ENCODE results near the gene MRPL14. TPM values are rescaled to one million over a fixed set of nuclear protein-coding genes. Genes with fewer than 3 reads are reported as not detected.

Gene MRPL14
- total and polyA plus RNA-seq, 9 of the 15 experiments (the other 6 are each of a cell fraction or from before 2014, with no cell fraction given), result 126 to 424 (median 165) TPM

DNA sequence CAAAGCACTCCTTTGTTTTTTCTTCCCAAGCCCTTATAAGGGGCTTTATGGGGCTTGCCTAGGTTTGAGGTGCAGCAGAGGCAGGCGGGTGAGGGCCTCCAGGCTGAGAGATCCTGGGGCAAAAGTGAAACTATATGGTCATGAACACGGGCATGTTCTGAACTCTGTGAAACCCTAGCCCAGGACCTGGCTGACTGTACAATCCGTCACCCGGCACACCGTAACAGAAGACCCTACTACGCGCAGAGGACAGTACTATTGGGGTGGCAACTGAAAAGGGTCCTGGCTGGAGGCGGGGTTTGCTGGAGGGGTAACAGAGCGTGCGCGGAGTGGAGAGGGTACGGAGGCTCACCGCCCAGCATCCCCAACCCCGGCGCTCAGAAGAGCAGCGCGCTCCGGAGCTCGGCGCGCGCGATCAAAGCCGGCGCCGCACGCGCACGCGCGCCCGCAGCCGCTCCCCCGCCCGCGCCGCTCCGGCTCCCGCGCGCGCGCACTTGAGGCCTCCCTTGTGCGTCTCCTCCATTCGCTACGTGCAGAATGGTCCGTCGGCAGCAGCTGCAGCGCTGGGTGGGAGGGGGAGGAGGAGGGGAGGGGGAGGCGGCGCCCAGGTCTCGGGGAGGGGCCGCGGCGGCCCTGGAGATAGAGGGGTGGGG is 54.2 kb downstream of the MRPL14 start:
- peaks cover 53 to 68% of the 10 kb centered on the region in 2 experiments for H3K4me1 ChIP-seq (replicated peaks in 1 of 2; ENCODE audit: control insufficient read depth in 2 of 2, insufficient read depth in 2 of 2, low read length in 2 of 2)
- H4K20me1 ChIP-seq (replicated peaks; ENCODE audit: control insufficient read depth, insufficient read depth, low read length), result no peaks in the 10 kb centered on the region
- ChIA-PET POLR2A (interaction anchor here (0.7 to 4.0 kb wide), 14 partner anchors 8 to 443 kb away, joined by 3 to 26 read pairs (median 4); partner anchors contain the start of gene VEGFA), CTCF (ENCODE audit: low intra/inter-chr PET ratio) (interaction anchor here (0.6 to 2.9 kb wide), 2 partner anchors 164 to 304 kb away, joined by 3 to 23 read pairs; partner anchors contain the start of gene VEGFA)
- peak overlapping the region; percentile 92 for H2AFZ ChIP-seq (ENCODE audit: low read depth, low read length)
- in situ Hi-C loops (cut with MboI), result no loop called here
- FAIRE-seq (no peak), ATAC-seq (peak; percentile 75), DNase-seq (ENCODE audit: extremely low read depth in 1 of 4, low spot score in 3 of 4) (peak; percentile 95 to 97 (median 96))
- H3K27me3 ChIP-seq (ENCODE audit: control insufficient read depth in 2 of 2, insufficient read depth in 2 of 2, low read length in 2 of 2), result no peaks in the 10 kb centered on the region
- H3K4me3 ChIP-seq, result peak overlapping the region; percentile 22
- intact Hi-C loops (cut with micrococcal nuclease), result loop anchor here (5.0 to 10.0 kb wide), 3 partner anchors 71 to 808 kb away; no protein-coding TSS in a partner anchor
- peak overlapping the region; percentile 80 for H3K27ac ChIP-seq (ENCODE audit: extremely low read depth, low read depth, low read length)
- peak overlapping the region; percentile 62 to 91 for H3K9ac ChIP-seq (ENCODE audit: insufficient read depth in 1 of 2, low read depth in 2 of 2, low read length in 2 of 2)
- H3K9me3 ChIP-seq (replicated peaks; ENCODE audit: control insufficient read depth, insufficient read depth, low read depth, low read length), result no peaks in the 10 kb centered on the region
- H3K9me1 ChIP-seq (ENCODE audit: control insufficient read depth, insufficient read depth, low read length), result no peaks in the 10 kb centered on the region
- H3K4me2 ChIP-seq (ENCODE audit: insufficient read depth, low read length), result peak overlapping the region; percentile 90
- H3K79me2 ChIP-seq (ENCODE audit: control insufficient read depth, insufficient read depth, low read length), result peaks cover 10% of the 10 kb centered on the region; the same call in 2 of the 3 replicates
- 4% methylated on average over 49 of the region's 55 CpGs for WGBS (ENCODE audit: insufficient coverage, low coverage, missing lambda C conversion rate)
- no peaks in the 10 kb centered on the region for H3K36me3 ChIP-seq (ENCODE audit: control insufficient read depth, insufficient read depth, low read length)
- TSS peak; percentile 58 for BruUV-seq (replicated peaks)
- TF ChIP-seq ZNF436 (CRISPR knock-in tag; IDR thresholded peaks at IDR 0.05), result no peak
- TF ChIP-seq RBM14 (IDR thresholded peaks at IDR 0.05; ENCODE audit: borderline replicate concordance, insufficient read depth, low read depth, low read length), result no peak
- TF ChIP-seq, protein P1, sequence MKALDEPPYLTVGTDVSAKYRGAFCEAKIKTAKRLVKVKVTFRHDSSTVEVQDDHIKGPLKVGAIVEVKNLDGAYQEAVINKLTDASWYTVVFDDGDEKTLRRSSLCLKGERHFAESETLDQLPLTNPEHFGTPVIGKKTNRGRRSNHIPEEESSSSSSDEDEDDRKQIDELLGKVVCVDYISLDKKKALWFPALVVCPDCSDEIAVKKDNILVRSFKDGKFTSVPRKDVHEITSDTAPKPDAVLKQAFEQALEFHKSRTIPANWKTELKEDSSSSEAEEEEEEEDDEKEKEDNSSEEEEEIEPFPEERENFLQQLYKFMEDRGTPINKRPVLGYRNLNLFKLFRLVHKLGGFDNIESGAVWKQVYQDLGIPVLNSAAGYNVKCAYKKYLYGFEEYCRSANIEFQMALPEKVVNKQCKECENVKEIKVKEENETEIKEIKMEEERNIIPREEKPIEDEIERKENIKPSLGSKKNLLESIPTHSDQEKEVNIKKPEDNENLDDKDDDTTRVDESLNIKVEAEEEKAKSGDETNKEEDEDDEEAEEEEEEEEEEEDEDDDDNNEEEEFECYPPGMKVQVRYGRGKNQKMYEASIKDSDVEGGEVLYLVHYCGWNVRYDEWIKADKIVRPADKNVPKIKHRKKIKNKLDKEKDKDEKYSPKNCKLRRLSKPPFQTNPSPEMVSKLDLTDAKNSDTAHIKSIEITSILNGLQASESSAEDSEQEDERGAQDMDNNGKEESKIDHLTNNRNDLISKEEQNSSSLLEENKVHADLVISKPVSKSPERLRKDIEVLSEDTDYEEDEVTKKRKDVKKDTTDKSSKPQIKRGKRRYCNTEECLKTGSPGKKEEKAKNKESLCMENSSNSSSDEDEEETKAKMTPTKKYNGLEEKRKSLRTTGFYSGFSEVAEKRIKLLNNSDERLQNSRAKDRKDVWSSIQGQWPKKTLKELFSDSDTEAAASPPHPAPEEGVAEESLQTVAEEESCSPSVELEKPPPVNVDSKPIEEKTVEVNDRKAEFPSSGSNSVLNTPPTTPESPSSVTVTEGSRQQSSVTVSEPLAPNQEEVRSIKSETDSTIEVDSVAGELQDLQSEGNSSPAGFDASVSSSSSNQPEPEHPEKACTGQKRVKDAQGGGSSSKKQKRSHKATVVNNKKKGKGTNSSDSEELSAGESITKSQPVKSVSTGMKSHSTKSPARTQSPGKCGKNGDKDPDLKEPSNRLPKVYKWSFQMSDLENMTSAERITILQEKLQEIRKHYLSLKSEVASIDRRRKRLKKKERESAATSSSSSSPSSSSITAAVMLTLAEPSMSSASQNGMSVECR (CRISPR knock-in tag; IDR thresholded peaks at IDR 0.05), result no peak
- TF ChIP-seq ZNF707 (CRISPR knock-in tag; conservative IDR thresholded peaks at IDR 0.05), result no peak
- no peak for TF ChIP-seq FOXA3 (CRISPR knock-in tag; conservative IDR thresholded peaks at IDR 0.05 in 1 of 2, IDR thresholded peaks at IDR 0.05 in 1 of 2)
- no peak for TF ChIP-seq NCOA2 (IDR thresholded peaks at IDR 0.05; ENCODE audit: partially characterized antibody in 2 of 2)
- 0 out of 2 replicates have a peak, but pooled peaks have one; percentile 16 for TF ChIP-seq XRCC5 (IDR thresholded peaks at IDR 0.05; ENCODE audit: low read depth, low read length)
- 0 out of 2 replicates have a peak, but pooled peaks have one; percentile 8 for TF ChIP-seq ZNF431 (CRISPR knock-in tag; IDR thresholded peaks at IDR 0.05)
- TF ChIP-seq, protein P2, sequence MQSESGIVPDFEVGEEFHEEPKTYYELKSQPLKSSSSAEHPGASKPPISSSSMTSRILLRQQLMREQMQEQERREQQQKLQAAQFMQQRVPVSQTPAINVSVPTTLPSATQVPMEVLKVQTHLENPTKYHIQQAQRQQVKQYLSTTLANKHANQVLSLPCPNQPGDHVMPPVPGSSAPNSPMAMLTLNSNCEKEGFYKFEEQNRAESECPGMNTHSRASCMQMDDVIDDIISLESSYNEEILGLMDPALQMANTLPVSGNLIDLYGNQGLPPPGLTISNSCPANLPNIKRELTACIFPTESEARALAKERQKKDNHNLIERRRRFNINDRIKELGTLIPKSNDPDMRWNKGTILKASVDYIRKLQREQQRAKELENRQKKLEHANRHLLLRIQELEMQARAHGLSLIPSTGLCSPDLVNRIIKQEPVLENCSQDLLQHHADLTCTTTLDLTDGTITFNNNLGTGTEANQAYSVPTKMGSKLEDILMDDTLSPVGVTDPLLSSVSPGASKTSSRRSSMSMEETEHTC (IDR thresholded peaks at IDR 0.05), result no peak
- no peak for TF ChIP-seq STAT5B (CRISPR knock-in tag; IDR thresholded peaks at IDR 0.05)
- TF ChIP-seq, protein P3, sequence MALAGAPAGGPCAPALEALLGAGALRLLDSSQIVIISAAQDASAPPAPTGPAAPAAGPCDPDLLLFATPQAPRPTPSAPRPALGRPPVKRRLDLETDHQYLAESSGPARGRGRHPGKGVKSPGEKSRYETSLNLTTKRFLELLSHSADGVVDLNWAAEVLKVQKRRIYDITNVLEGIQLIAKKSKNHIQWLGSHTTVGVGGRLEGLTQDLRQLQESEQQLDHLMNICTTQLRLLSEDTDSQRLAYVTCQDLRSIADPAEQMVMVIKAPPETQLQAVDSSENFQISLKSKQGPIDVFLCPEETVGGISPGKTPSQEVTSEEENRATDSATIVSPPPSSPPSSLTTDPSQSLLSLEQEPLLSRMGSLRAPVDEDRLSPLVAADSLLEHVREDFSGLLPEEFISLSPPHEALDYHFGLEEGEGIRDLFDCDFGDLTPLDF (CRISPR knock-in tag; IDR thresholded peaks at IDR 0.05), result 0 out of 2 replicates have a peak, but pooled peaks have one; percentile 23
- TF ChIP-seq, protein P4, sequence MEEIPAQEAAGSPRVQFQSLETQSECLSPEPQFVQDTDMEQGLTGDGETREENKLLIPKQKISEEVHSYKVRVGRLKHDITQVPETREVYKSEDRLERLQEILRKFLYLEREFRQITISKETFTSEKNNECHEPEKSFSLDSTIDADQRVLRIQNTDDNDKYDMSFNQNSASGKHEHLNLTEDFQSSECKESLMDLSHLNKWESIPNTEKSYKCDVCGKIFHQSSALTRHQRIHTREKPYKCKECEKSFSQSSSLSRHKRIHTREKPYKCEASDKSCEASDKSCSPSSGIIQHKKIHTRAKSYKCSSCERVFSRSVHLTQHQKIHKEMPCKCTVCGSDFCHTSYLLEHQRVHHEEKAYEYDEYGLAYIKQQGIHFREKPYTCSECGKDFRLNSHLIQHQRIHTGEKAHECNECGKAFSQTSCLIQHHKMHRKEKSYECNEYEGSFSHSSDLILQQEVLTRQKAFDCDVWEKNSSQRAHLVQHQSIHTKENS (CRISPR knock-in tag; IDR thresholded peaks at IDR 0.05), result no peak

Data from K562 (cell line).